ENCODE measurements around the gene LRRC25.

Gene LRRC25

DNA sequence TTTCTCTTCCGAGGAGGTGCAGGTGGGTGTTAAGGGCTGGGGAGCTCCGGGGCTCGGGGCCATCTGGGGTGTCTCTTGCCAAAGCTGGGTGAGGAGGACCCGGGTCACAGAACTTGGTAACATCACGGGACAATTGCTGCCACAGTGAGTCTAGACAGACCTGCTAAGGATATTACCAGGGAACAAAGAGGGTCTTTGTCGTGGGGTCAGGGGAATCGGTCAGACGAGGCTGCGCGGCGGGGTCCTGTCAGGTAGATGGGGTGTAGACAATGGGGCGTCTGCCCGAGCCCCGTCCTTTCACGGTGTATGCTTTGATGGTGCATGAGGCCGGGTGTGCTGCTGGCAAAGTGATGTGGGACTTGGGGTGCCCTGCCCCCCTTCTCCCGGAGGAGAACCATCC lies 49.3 kb downstream of the LRRC25 start:
- DNase-seq (ENCODE audit: low read depth in 2 of 2): no peak

DNA sequence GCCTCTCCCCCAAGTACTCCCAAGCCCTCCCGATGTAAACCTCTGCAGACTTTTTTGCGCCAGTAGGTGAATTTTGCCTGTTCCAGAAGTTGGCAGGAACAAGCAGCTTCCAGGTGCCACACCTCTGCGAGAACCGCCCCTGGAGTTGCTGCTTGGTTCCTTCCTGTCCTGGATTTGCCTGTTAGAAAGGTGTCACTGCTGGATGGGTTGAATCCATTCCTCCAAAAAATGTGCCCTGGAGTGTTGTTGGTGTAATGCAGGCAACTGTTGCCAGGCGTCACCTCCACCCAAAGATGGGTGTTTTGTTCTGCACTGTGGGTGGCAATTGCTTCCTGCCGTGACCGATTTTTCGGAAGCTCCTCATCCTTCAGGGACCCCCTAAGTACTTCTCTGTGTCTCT lies 51.3 kb downstream of the LRRC25 start:
- DNase-seq (ENCODE audit: low read depth in 2 of 2): no peak

DNA sequence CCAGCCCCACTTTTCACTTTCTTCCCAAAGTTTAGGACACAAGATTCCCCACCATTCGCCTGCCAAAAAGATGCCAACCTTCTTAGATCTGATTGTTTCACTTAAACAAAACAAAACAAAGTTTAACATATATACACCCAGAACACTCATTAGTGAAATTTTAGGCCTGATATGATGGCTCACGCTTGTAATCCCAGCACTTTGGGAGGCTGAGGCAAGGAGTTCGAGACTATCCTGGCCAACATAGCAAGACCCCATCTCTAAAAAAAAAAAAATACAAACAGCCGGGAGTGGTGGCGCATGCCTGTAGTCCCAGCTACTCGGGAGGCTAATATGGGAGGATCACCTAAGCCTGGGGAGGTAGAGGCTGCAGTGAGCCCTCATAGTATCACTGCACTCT lies 52.1 kb downstream of the LRRC25 start:
- no peak for DNase-seq (ENCODE audit: low read depth in 2 of 2)

DNA sequence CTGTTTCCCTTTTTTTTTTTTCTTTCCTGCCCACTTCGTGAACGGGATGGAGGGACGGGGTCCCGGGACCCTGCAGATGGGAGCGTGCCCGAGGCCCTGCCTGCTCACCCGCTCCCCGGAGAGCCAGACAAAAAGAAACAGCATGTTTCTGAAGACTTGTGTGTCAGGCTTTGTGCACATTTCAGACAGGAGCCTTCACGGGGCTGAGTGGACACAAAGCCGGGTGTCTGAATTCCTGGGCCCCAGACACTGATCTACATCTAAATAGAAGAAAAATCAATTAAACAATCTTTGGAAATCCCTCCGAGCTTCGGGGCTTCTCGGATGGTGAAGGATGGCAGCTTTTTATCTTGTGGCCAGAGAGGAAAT lies 52.9 kb downstream of the LRRC25 start:
- DNase-seq (ENCODE audit: low read depth in 2 of 2): no peak

DNA sequence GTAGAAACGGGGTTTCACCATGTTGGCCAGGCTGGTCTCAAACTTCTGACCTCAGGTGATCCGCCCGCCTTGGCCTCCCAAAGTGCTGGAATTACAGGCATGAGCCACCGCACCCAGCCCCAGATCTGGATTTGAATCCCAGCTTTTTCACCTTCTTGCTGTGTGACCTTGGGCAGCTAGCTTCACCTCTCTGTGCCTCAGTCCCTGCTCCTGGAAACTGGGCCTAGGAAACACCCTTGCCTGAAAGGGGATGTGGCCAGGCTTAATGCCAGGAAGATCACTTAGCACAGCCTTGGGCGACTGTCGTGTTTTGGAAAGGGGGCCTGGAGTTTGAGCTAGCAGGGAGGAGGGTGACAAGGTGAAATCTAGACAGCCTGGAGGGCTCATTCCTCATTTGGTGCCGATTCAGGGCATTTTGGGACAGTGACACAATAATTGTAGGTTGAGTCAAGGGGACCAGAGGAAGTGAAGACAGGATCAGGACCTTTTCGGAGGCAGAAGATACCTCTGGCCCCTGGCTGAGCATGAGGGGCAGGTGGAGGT lies 55.3 kb downstream of the LRRC25 start:
- no peak for DNase-seq (ENCODE audit: low read depth in 2 of 2)
